ENCODE data around the gene MAP1LC3C. TPM values are rescaled to one million over a fixed set of nuclear protein-coding genes. Genes with fewer than 3 reads are reported as not detected.

Gene MAP1LC3C
- total and polyA plus RNA-seq, 10 of the 15 experiments (the other 5 are each of a cell fraction or from before 2014, with no cell fraction given) = 0.19 TPM; not detected in 9

GRCh38 chr1:242023805-242024204 is 24.9 kb upstream of the MAP1LC3C start:
- in situ Hi-C loops (cut with MboI) = no loop called here
- ATAC-seq (no peak), DNase-seq (ENCODE audit: low read depth, low spot score) (no peak), FAIRE-seq (no peak)
- CTCF ChIA-PET = no interaction called here
- Histone ChIP-seq H2AFZ (ENCODE audit: control insufficient read depth, low read depth, low read length) (no peak overlapping the region), H3K27ac (ENCODE audit: control insufficient read depth, insufficient read depth) (no peak overlapping the region), H4K20me1 (ENCODE audit: control insufficient read depth, insufficient read depth) (no peaks in the 10 kb centered on the region), H3K27me3 (replicated peaks in 1 of 2; ENCODE audit: control insufficient read depth in 2 of 2, insufficient read depth in 2 of 2, low read length in 1 of 2) (no peaks in the 10 kb centered on the region), H3K4me2 (ENCODE audit: control insufficient read depth, insufficient read depth) (no peak overlapping the region), H3K4me1 (ENCODE audit: control insufficient read depth, insufficient read depth, low read length) (no peaks in the 10 kb centered on the region), H3K9me3 (replicated peaks; ENCODE audit: control insufficient read depth, insufficient read depth, low read length) (no peaks in the 10 kb centered on the region), H3K4me3 (no peak overlapping the region), H3K79me2 (ENCODE audit: control insufficient read depth, insufficient read depth, low read length) (no peaks in the 10 kb centered on the region), H3K36me3 (ENCODE audit: control insufficient read depth in 2 of 2, insufficient read depth in 2 of 2, low read length in 1 of 2) (no peaks in the 10 kb centered on the region), H3K9ac (ENCODE audit: control insufficient read depth, insufficient read depth, low read length) (no peak overlapping the region)
- no TSS peak for BruUV-seq (replicated peaks)
- POLR2A ChIA-PET = no interaction called here
- no peak for TF ChIP-seq JUNB (IDR thresholded peaks at IDR 0.05)
- TF ChIP-seq IRF3 (IDR thresholded peaks at IDR 0.05) = no peak
- peak in 1 of 2 experiments; percentile 28; a peak in 1 of 4 replicates for TF ChIP-seq BHLHE40 (IDR thresholded peaks at IDR 0.05; ENCODE audit: borderline replicate concordance in 1 of 2, low read depth in 2 of 2, low read length in 1 of 2)
- no peak for TF ChIP-seq KAT2A (conservative IDR thresholded peaks at IDR 0.05; ENCODE audit: control insufficient read depth, low read depth, low read length)
- TF ChIP-seq SPI1 (IDR thresholded peaks at IDR 0.05; ENCODE audit: borderline replicate concordance, insufficient read depth, low read depth, low read length) = no peak
- TF ChIP-seq KLF5 (IDR thresholded peaks at IDR 0.05; ENCODE audit: partially characterized antibody) = no peak
- no peak for TF ChIP-seq USF1 (IDR thresholded peaks at IDR 0.05; ENCODE audit: borderline replicate concordance, extremely low read length, insufficient read depth, low read depth, low read length)
- TF ChIP-seq ZBTB11 (CRISPR knock-in tag; IDR thresholded peaks at IDR 0.05) = no peak
- WGBS (ENCODE audit: insufficient coverage, insufficient replicate concordance, low lambda C conversion rate, missing lambda C conversion rate) = 1% methylated on average over 6 of the region's 6 CpGs
- RAD21 ChIA-PET (ENCODE audit: unreplicated experiment) = no interaction called here
- intact Hi-C loops (cut with micrococcal nuclease; ENCODE audit: unreplicated experiment) = loop anchor here (5.0 kb wide), 1 partner anchor 103 kb away; no protein-coding TSS in a partner anchor
- SMC1A ChIA-PET (ENCODE audit: uncharacterized antibody, unreplicated experiment) = no interaction called here
